Memory B cell (primary cell): ENCODE measurements around the gene ANKRD6.
A peak's percentile ranks its signal among the peaks of the same experiment; 100 is the strongest.

Source experiments
- ATAC-seq: fragments of 150-1000 bp; cut with Tn5 transposase; 2 replicates; pipeline ENCODE4 v1.10.0; 2021; ENCODE audit warnings: low read depth, mild to moderate bottlenecking, moderate library complexity
- DNase-seq, 2 donors: peaks; one replicate each; pipeline ENCODE4 v3.0.0; 2022; ENCODE audit warnings: low spot score in 2 of 2
- H3K27ac Mint-ChIP-seq: one replicate; pipeline ENCODE4 v1.8.0; 2022; ENCODE audit warnings: mild to moderate bottlenecking, moderate library complexity, mixed read lengths
- H3K27me3 Mint-ChIP-seq: one replicate; pipeline ENCODE4 v1.8.0; 2022; ENCODE audit warnings: mixed read lengths
- H3K36me3 Mint-ChIP-seq: one replicate; pipeline ENCODE4 v1.8.0; 2022; ENCODE audit warnings: mild to moderate bottlenecking, mixed read lengths
- H3K4me1 Mint-ChIP-seq: one replicate; pipeline ENCODE4 v1.8.0; 2022; ENCODE audit warnings: mixed read lengths
- H3K4me3 Mint-ChIP-seq: one replicate; pipeline ENCODE4 v1.8.0; 2022; ENCODE audit warnings: mild to moderate bottlenecking, moderate library complexity, mixed read lengths
- H3K9me3 Mint-ChIP-seq: one replicate; pipeline ENCODE4 v1.8.0; 2022; ENCODE audit warnings: mixed read lengths

ANKRD6 gene

DNA sequence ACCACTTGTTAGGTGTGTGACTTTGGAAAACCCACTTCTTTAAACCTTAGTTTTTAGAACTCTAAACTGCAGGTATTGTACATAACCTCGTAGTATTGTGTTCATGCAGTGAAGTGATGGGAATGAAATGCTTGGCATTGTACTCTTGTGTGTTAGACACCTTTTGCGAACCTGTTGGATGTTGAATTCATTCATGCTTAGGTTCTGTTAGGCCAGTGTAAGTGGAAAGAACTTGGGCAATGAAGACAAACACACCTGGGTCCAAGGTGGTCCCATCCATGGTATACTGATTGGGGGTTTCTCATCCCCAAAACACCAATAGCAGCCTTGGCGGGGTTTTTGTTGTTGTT lies 1.2 kb downstream of the ANKRD6 start:
- H3K36me3 Mint-ChIP-seq = no peaks in the 10 kb centered on the region
- ATAC-seq (no peak), DNase-seq (no peak)
- H3K27ac Mint-ChIP-seq = no peak overlapping the region
- H3K9me3 Mint-ChIP-seq = no peaks in the 10 kb centered on the region
- peak overlapping the region; percentile 82 for H3K4me3 Mint-ChIP-seq
- no peaks in the 10 kb centered on the region for H3K27me3 Mint-ChIP-seq
- H3K4me1 Mint-ChIP-seq = peaks cover 10% of the 10 kb centered on the region

- DNase-seq = no peak
- ATAC-seq = no peak
- Mint-ChIP-seq H3K9me3 (no peaks in the 10 kb centered on the region), H3K27ac (no peak overlapping the region), H3K36me3 (no peaks in the 10 kb centered on the region), H3K4me1 (peaks cover 10% of the 10 kb centered on the region), H3K27me3 (no peaks in the 10 kb centered on the region), H3K4me3 (no peak overlapping the region)
Measured at GRCh38 chr6:89434954-89435353, 2.0 kb downstream of the ANKRD6 start.

DNA sequence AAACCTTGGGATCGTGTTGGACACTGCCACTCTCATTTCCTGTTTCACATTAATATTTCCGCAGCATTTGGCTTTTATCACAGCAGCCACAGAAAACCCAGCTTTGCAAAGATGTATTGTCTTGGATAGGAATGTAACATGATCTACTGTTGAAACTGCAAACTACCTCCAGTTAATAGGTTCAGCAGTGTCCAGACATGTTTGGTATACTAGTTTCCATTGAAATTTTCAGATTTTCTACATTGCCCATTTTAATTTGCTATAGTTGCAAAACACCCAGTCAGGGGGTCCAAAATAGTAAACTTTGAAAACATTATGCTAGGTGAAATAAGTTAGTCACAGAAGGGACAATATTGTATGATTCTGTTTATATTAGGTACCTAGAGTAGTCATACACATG lies 3.3 kb downstream of the ANKRD6 start:
- ATAC-seq (no peak), DNase-seq (no peak)
- peaks cover 10% of the 10 kb centered on the region for H3K4me1 Mint-ChIP-seq
- H3K36me3 Mint-ChIP-seq = no peaks in the 10 kb centered on the region
- H3K27ac Mint-ChIP-seq = no peak overlapping the region
- no peak overlapping the region for H3K4me3 Mint-ChIP-seq
- no peaks in the 10 kb centered on the region for H3K9me3 Mint-ChIP-seq
- H3K27me3 Mint-ChIP-seq = no peaks in the 10 kb centered on the region

DNA sequence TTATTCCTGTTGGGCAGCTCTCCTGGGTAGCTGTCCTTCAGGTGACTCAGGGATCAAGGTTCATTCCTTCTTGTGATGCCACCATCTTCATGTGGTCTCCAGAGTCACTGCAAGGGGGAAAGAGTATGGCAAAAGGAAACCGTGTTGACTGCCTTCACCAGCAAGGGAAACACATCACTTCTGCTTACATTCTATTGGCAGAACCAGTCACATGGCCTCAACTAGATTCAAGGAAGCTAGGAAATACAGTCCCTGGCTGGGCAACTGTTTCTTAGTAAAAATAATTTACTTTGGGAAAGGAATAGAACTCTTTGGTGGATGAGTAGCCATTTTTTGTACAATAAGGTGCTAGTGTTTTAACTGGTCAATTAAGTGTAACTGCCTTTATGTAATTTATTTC lies 5.3 kb downstream of the ANKRD6 start:
- ATAC-seq = no peak
- no peak overlapping the region for H3K27ac Mint-ChIP-seq

DNA sequence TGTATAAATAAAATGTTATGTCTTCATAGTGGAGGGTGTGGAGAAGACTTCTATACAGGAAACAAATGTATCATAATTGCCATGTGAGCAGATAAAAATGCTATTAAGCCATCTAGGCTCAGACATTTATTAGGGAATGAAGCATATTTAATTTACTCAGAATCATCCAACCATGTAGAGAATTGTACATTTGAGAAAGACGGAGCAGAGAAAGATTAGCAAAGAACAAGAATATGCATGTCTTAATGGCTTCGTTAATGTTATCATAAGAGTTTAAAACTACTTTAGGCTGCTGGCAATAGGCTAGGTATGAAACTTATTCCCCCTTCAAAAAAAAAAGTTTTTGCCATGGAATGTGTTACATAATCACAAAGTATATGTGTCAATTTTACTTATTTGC lies 6.1 kb downstream of the ANKRD6 start:
- H3K4me1 Mint-ChIP-seq = peaks cover 4% of the 10 kb centered on the region
- H3K27me3 Mint-ChIP-seq = no peaks in the 10 kb centered on the region
- no peak overlapping the region for H3K27ac Mint-ChIP-seq
- H3K36me3 Mint-ChIP-seq = no peaks in the 10 kb centered on the region
- no peaks in the 10 kb centered on the region for H3K9me3 Mint-ChIP-seq
- no peak for ATAC-seq
- no peak overlapping the region for H3K4me3 Mint-ChIP-seq
- DNase-seq = no peak

More for the DNA sequence above, 5.3 kb downstream of the ANKRD6 start:
- no peaks in the 10 kb centered on the region for H3K9me3 Mint-ChIP-seq
- H3K4me1 Mint-ChIP-seq = peaks cover 7% of the 10 kb centered on the region
- DNase-seq = no peak
- H3K27me3 Mint-ChIP-seq = no peaks in the 10 kb centered on the region
- H3K4me3 Mint-ChIP-seq = no peak overlapping the region
- H3K36me3 Mint-ChIP-seq = no peaks in the 10 kb centered on the region

- Mint-ChIP-seq H3K4me3 (no peak overlapping the region), H3K27me3 (no peaks in the 10 kb centered on the region), H3K36me3 (no peaks in the 10 kb centered on the region)
Measured at GRCh38 chr6:89440200-89440599, 7.2 kb downstream of the ANKRD6 start.

GRCh38 chr6:89443658-89444057 lies 10.7 kb downstream of the ANKRD6 start:
- ATAC-seq (no peak), DNase-seq (no peak)
- Mint-ChIP-seq H3K9me3 (no peaks in the 10 kb centered on the region), H3K36me3 (no peaks in the 10 kb centered on the region), H3K27me3 (no peaks in the 10 kb centered on the region), H3K4me3 (no peak overlapping the region), H3K27ac (no peak overlapping the region), H3K4me1 (no peaks in the 10 kb centered on the region)

More at GRCh38 chr6:89440200-89440599, 7.2 kb downstream of the ANKRD6 start:
- no peaks in the 10 kb centered on the region for H3K9me3 Mint-ChIP-seq
- H3K27ac Mint-ChIP-seq = no peak overlapping the region
- H3K4me1 Mint-ChIP-seq = peaks cover 3% of the 10 kb centered on the region
- no peak for DNase-seq
- ATAC-seq = no peak

- ATAC-seq (no peak), DNase-seq (no peak)
- Mint-ChIP-seq H3K9me3 (no peaks in the 10 kb centered on the region), H3K36me3 (peaks cover 1% of the 10 kb centered on the region), H3K4me3 (no peak overlapping the region), H3K27me3 (no peaks in the 10 kb centered on the region), H3K27ac (no peak overlapping the region), H3K4me1 (no peaks in the 10 kb centered on the region)
Measured at GRCh38 chr6:89449193-89449592, 16.2 kb downstream of the ANKRD6 start.

DNA sequence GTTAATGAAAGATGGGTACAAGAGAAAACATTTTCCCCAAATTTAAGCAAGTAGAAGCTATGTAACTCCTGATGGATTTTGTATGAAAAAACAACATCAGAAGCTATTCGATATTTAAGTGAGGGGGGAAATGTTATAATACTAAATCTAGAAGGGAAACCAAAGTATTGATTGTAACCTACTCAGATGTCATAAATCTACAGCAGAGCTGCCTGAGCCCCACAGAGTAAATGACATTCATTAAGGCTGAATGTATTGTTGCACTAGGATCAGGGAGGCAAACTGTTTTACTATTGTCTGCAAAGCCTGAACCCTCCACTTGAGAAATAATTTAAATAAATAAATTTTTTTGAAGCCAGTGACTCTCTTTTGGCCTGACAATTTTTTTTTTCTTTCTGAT lies 19.3 kb downstream of the ANKRD6 start:
- Mint-ChIP-seq H3K4me1 (no peaks in the 10 kb centered on the region), H3K4me3 (no peak overlapping the region), H3K27me3 (no peaks in the 10 kb centered on the region), H3K36me3 (peaks cover 12% of the 10 kb centered on the region), H3K9me3 (peaks cover 1% of the 10 kb centered on the region), H3K27ac (no peak overlapping the region)
- no peak for DNase-seq
- no peak for ATAC-seq

GRCh38 chr6:89454300-89454699 lies 21.3 kb downstream of the ANKRD6 start:
- ATAC-seq (no peak), DNase-seq (no peak)
- Mint-ChIP-seq H3K4me1 (no peaks in the 10 kb centered on the region), H3K4me3 (no peak overlapping the region), H3K9me3 (peaks cover 1% of the 10 kb centered on the region), H3K27me3 (no peaks in the 10 kb centered on the region), H3K36me3 (peaks cover 12% of the 10 kb centered on the region), H3K27ac (no peak overlapping the region)

DNA sequence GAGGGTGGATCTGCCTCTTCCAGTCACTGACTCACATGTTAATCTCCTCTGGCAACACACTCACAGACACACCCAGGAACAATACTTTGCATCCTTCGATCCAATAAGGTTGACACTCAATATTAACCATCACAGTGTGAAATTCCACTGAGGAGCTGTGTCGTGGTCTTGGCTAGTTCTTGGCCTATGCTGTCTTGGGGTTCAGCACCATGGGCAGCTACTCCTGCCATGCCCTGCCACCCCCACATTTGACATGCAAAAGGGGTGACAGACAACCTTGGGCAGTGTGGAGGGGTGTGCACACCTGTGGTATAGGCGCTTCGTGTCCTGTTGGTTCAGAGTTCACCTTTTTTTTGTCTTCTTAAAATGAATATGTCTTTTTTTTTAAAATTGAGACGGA lies 25.8 kb downstream of the ANKRD6 start:
- no peak for ATAC-seq
- H3K4me1 Mint-ChIP-seq = no peaks in the 10 kb centered on the region
- H3K36me3 Mint-ChIP-seq = peaks cover 12% of the 10 kb centered on the region
- no peak overlapping the region for H3K4me3 Mint-ChIP-seq
- no peak for DNase-seq
- peaks cover 1% of the 10 kb centered on the region for H3K9me3 Mint-ChIP-seq
- no peak overlapping the region for H3K27ac Mint-ChIP-seq
- H3K27me3 Mint-ChIP-seq = no peaks in the 10 kb centered on the region

DNA sequence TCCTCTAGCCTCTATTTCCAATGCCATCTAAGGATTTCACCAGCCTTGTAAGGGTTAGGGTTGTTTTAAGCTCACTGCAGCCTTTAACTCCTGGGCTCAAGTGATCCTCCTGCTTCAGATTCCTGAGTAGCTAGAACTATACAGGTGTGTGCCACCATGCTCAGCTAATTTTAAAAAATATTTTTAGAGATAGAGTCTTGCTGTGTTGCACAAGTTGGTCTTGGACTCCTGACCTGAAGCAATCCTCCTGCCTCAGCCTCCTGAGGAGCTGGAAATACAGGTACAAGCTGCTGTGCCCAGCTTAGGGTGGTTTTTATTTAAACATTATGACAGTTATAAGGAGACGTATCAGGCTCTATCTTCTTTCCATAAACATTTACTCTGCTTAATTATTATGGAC lies 26.5 kb downstream of the ANKRD6 start:
- ATAC-seq (no peak), DNase-seq (no peak)
- H3K4me3 Mint-ChIP-seq = no peak overlapping the region
- peaks cover 8% of the 10 kb centered on the region for H3K36me3 Mint-ChIP-seq
- H3K4me1 Mint-ChIP-seq = no peaks in the 10 kb centered on the region
- no peaks in the 10 kb centered on the region for H3K27me3 Mint-ChIP-seq
- no peak overlapping the region for H3K27ac Mint-ChIP-seq
- peaks cover 1% of the 10 kb centered on the region for H3K9me3 Mint-ChIP-seq

DNA sequence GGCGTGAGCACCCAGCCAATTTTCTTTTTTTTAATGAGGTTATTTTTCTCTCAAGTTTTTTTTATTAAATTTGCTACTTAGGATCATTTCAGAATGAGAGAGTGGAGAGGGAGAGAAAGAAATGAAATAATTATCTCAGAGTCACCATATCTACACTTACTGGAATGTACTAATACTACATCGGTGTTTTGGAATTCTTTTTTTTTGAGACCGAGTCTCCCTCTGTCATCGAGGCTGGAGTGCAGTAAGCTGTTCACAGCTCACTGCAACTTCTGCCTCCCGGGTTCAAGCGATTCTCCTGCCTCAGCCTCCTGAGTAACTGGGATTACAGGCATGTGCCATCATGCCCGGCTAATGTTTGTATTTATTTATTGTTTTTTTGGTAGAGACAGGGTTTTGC lies 27.8 kb downstream of the ANKRD6 start:
- H3K9me3 Mint-ChIP-seq = peaks cover under 1% of the 10 kb centered on the region
- no peak overlapping the region for H3K4me3 Mint-ChIP-seq
- DNase-seq (no peak), ATAC-seq (no peak)
- no peaks in the 10 kb centered on the region for H3K27me3 Mint-ChIP-seq
- H3K36me3 Mint-ChIP-seq = peaks cover 4% of the 10 kb centered on the region
- no peaks in the 10 kb centered on the region for H3K4me1 Mint-ChIP-seq
- no peak overlapping the region for H3K27ac Mint-ChIP-seq

DNA sequence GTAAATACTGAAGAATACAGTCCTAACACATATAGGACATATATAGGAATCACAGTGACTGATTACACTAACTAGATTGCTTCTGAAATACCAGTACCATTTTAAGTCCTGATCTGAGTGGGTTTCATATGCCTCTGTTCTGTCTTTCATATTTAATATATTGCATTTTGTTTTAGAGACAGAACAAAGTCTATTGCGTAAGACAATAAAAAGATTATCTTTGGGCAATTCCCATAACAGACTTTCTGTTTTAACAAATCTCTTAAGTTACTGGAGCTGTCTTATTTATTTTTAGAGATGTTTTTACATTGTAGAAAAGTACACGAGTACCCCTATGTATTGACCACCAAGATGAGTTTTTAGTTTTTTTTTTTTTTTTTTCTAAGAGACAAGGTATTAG lies 29.6 kb downstream of the ANKRD6 start:
- ATAC-seq (no peak), DNase-seq (no peak)
- no peaks in the 10 kb centered on the region for H3K36me3 Mint-ChIP-seq
- no peaks in the 10 kb centered on the region for H3K27me3 Mint-ChIP-seq
- no peaks in the 10 kb centered on the region for H3K4me1 Mint-ChIP-seq
- no peak overlapping the region for H3K4me3 Mint-ChIP-seq
- H3K9me3 Mint-ChIP-seq = no peaks in the 10 kb centered on the region
- H3K27ac Mint-ChIP-seq = no peak overlapping the region

DNA sequence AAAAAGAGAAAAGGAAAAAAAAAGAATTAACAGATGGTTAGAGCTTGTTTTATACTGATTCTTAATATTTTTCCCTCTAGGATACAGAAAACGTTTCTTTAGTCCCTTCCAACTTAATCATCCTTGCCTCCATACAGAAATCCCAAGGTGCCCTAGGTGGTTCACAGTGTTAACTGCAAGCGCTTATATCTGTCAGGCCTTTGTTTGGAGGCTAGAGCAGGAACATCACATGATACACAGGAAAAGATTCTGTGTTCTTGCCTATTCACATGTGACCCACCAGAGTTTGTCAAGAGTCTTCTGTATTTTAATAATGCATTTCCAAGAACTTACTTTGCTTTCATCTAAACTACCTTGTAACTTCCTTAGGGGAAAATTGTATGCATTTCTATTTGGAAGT lies 31.3 kb downstream of the ANKRD6 start:
- Mint-ChIP-seq H3K4me3 (no peak overlapping the region), H3K27me3 (no peaks in the 10 kb centered on the region), H3K4me1 (no peaks in the 10 kb centered on the region), H3K36me3 (no peaks in the 10 kb centered on the region), H3K9me3 (no peaks in the 10 kb centered on the region), H3K27ac (no peak overlapping the region)
- no peak for DNase-seq
- no peak for ATAC-seq

DNA sequence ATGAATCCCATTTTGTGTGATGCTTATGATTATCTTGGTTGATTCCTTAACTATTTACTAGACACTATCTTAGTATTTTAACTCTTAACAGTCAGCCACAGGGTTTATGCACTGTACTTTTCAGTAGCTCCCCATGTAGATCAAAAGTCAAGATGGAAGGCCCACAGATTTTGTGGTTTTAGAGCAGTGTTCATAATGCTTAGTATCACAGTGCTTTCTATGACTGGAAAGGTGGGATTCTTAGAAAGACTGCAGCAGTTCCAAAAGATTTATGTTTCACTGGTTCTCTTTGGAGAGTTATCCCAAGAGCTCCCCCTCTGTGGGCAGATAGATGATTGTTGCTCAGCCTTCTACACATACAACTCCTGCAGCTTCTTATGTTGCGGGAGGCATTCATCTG lies 34.5 kb downstream of the ANKRD6 start:
- Mint-ChIP-seq H3K36me3 (peaks cover 1% of the 10 kb centered on the region), H3K27me3 (no peaks in the 10 kb centered on the region), H3K4me3 (no peak overlapping the region), H3K4me1 (no peaks in the 10 kb centered on the region), H3K27ac (no peak overlapping the region), H3K9me3 (no peaks in the 10 kb centered on the region)
- ATAC-seq (no peak), DNase-seq (no peak)
